Panc1 (cell line): Measurements from ENCODE around the gene LTBP3. TPM values are rescaled to one million over a fixed set of nuclear protein-coding genes. Genes with fewer than 3 reads are reported as not detected.

Source experiments
- ATAC-seq: fragments of 200-7000 bp; cut with Tn5 transposase; 2 replicates; pipeline ENCODE4 v1.9.1; 2020; ENCODE audit warnings: mild to moderate bottlenecking, moderate library complexity
- BruUV-seq: library from RNA; stranded (reverse); fragments of 400-500 nt; replicated peaks from 2 replicates; lab custom pipeline; 2021; lab: Mats Ljungman, UMichigan
- CTCF ChIA-PET: fragments of 300-600 bp; sonication (Branson Sonifier 250); formaldehyde crosslinking; loops from one replicate; lab custom pipeline; 2022; ENCODE audit warnings: antibody characterized with exemption; lab: Charles Lee
- POLR2A ChIA-PET: fragments of 300-600 bp; sonication (Branson Sonifier 250); formaldehyde crosslinking; loops from one replicate; lab custom pipeline; 2022; ENCODE audit warnings: antibody characterized with exemption; lab: Charles Lee
- DNase-seq: peaks from one replicate; pipeline ENCODE4 v3.0.0-alpha.2; 2010; ENCODE audit warnings: low read depth, low spot score
- H3K27ac ChIP-seq: 2 replicates; pipeline ENCODE4 v1.5.1; 2011; ENCODE audit warnings: mild to moderate bottlenecking, low read length, inconsistent platforms
- H3K27me3 ChIP-seq: fragments of 200-500 bp; sonication (Bioruptor generic); 2 replicates; pipeline ENCODE4 v1.6.0; 2014; ENCODE audit warnings: low read length, inconsistent platforms; ENCODE audit not compliant: control insufficient read depth, insufficient read depth
- H3K36me3 ChIP-seq: fragments of 200-500 bp; sonication (Bioruptor generic); 2 replicates; pipeline ENCODE4 v1.5.1; 2014; ENCODE audit warnings: inconsistent platforms, mild to moderate bottlenecking, low read length, moderate library complexity; ENCODE audit not compliant: control insufficient read depth, insufficient read depth
- H3K4me1 ChIP-seq: 2 replicates; pipeline ENCODE4 v1.5.1; 2011; ENCODE audit warnings: inconsistent platforms, mild to moderate bottlenecking, low read length, moderate library complexity; ENCODE audit not compliant: control insufficient read depth, insufficient read depth
- H3K4me3 ChIP-seq, 2 experiments: 2 replicates each; pipeline ENCODE4 v1.5.1; 2011 to 2012; ENCODE audit warnings: low read depth in 2 of 2, low read length in 2 of 2, mild to moderate bottlenecking in 2 of 2, inconsistent platforms in 1 of 2, moderate library complexity in 1 of 2
- H3K9me3 ChIP-seq: fragments of 200-500 bp; sonication (Bioruptor generic); 2 replicates; pipeline ENCODE4 v1.5.1; 2014; ENCODE audit warnings: low read depth, mild to moderate bottlenecking, inconsistent platforms, low read length, moderate library complexity; ENCODE audit not compliant: control insufficient read depth, insufficient read depth
- POLR2AphosphoS5 ChIP-seq: IDR thresholded peaks from 2 replicates; pipeline ENCODE4 v1.6.1; 2012; ENCODE audit warnings: mild to moderate bottlenecking, low read depth, low read length, moderate library complexity
- REST ChIP-seq, 2 experiments: IDR thresholded peaks; 2 replicates each; pipeline ENCODE4 v1.6.1; 2011 to 2012; ENCODE audit warnings: low read depth in 2 of 2, control low read depth in 1 of 2, low read length in 1 of 2, mild to moderate bottlenecking in 1 of 2, moderate library complexity in 1 of 2; ENCODE audit not compliant: insufficient read depth in 1 of 2
- SIN3A ChIP-seq: IDR thresholded peaks from 2 replicates; pipeline ENCODE4 v1.6.1; 2012; ENCODE audit warnings: low read depth, mild to moderate bottlenecking, low read length, moderate library complexity, borderline replicate concordance; ENCODE audit not compliant: insufficient read depth
- TCF7L2 ChIP-seq: IDR thresholded peaks from 2 replicates; pipeline ENCODE4 v1.6.1; 2011; ENCODE audit warnings: mild to moderate bottlenecking, low read depth, low read length, inconsistent platforms
- in situ Hi-C: cut with HindIII; loops from 2 replicates; pipeline ENCODE4 v1.10.0; 2016; ENCODE audit warnings: low sequenced_read_pairs, low pct_unique_long_range_greater_than_20kb
- intact Hi-C: fragments of 100-400 bp; cut with micrococcal nuclease; formaldehyde crosslinking; loops from one replicate; pipeline ENCODE4 v1.10.0; 2022; ENCODE audit not compliant: unreplicated experiment
- total RNA-seq: library from RNA; stranded (reverse); gene quantifications from one replicate; pipeline ENCODE4 v1.2.1, GENCODE V29; 2021; ENCODE audit not compliant: unreplicated experiment
- TF ChIP-seq, protein P1 (sequence below): fragments of 450-650 bp; IDR thresholded peaks from 2 replicates; pipeline ENCODE4 v1.5.1; 2017; ENCODE audit warnings: mild to moderate bottlenecking

LTBP3 gene
- total RNA-seq, 1 experiment from 2014 or later = 133 TPM

DNA sequence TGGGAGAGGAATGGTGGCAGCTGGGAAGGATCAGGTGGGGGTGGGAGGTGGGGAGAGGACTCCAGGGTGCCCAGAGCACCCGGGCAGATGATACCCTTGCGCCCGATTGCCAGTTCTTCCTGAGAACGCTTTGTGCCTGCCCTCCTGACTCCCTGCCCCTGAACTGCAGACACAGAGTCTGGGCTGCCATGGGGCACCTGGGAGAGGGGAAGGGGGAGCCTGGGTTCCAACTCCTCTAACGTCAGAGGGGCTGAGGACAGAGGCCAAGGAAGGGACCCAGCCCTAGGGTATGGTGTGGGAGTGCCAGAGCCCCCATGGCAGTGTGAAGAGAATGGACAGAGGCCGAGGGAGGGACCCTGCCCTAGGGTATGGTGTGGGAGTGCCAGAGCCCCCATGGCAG is 38.4 kb upstream of the LTBP3 start:
- Histone ChIP-seq H3K4me3 (no peak overlapping the region), H3K9me3 (no peaks in the 10 kb centered on the region), H3K27ac (no peak overlapping the region), H3K27me3 (no peaks in the 10 kb centered on the region), H3K36me3 (no peaks in the 10 kb centered on the region), H3K4me1 (peaks cover 12% of the 10 kb centered on the region; the same call in 1 of the 2 replicates)
- ChIA-PET CTCF (no interaction called here), POLR2A (no interaction called here)
- intact Hi-C loops (no loop called here), in situ Hi-C loops (no loop called here)
- ATAC-seq (no peak), DNase-seq (no peak)
- TF ChIP-seq REST (IDR thresholded peaks at IDR 0.05; ENCODE audit: insufficient read depth in 1 of 2, low read depth in 2 of 2, low read length in 1 of 2) = no peak
- no peak for TF ChIP-seq SIN3A
- TF ChIP-seq POLR2AphosphoS5 = no peak; the same call in 1 of the 2 replicates
- TF ChIP-seq TCF7L2 = no peak
- TF ChIP-seq, protein P1, sequence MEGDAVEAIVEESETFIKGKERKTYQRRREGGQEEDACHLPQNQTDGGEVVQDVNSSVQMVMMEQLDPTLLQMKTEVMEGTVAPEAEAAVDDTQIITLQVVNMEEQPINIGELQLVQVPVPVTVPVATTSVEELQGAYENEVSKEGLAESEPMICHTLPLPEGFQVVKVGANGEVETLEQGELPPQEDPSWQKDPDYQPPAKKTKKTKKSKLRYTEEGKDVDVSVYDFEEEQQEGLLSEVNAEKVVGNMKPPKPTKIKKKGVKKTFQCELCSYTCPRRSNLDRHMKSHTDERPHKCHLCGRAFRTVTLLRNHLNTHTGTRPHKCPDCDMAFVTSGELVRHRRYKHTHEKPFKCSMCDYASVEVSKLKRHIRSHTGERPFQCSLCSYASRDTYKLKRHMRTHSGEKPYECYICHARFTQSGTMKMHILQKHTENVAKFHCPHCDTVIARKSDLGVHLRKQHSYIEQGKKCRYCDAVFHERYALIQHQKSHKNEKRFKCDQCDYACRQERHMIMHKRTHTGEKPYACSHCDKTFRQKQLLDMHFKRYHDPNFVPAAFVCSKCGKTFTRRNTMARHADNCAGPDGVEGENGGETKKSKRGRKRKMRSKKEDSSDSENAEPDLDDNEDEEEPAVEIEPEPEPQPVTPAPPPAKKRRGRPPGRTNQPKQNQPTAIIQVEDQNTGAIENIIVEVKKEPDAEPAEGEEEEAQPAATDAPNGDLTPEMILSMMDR = no peak
- no TSS peak for BruUV-seq

GRCh38 chr11:65595543-65596281 is 37.6 kb upstream of the LTBP3 start, which contains the start of gene KCNK7:
Gene KCNK7 (minus strand): TSS chr11:65595800. CDS start chr11:65595772, 28 bp downstream.
- no TSS peak for BruUV-seq
- no peak within 1 kb of the TSS for H3K4me3 ChIP-seq
- ChIA-PET POLR2A (no interaction called here), CTCF (interaction anchor here (0.7 to 2.5 kb wide), 2 partner anchors 23 to 68 kb away, joined by 6 to 9 read pairs; partner anchors contain the start of gene FAM89B)
- in situ Hi-C loops (no loop called here), intact Hi-C loops (no loop called here)
- H3K27me3 ChIP-seq = no peaks in the 10 kb centered on the region
- H3K4me1 ChIP-seq = peaks cover 12% of the 10 kb centered on the region; the same call in 1 of the 2 replicates
- DNase-seq (no peak), ATAC-seq (peak; percentile 37)
- no peaks in the 10 kb centered on the region for H3K9me3 ChIP-seq
- H3K27ac ChIP-seq = no peak within 1 kb of the TSS
- no peak for TF ChIP-seq SIN3A
- TF ChIP-seq REST (IDR thresholded peaks at IDR 0.05; ENCODE audit: insufficient read depth in 1 of 2, low read depth in 2 of 2, low read length in 1 of 2) = no peak
- TF ChIP-seq, protein P1 = no peak
- no peak for TF ChIP-seq TCF7L2
- no peak for TF ChIP-seq POLR2AphosphoS5
- H3K36me3 ChIP-seq = no peaks in the 10 kb centered on the region
